Stimulated activated CD4-positive, alpha-beta T cell treated with anti-CD3 and anti-CD28 coated beads, Interleukin-1b, Interleukin-23, amount 100 ng/mL, for 1 hour (primary cell): ENCODE results near the gene RAP1A.
"Not testable (repeated sequence)": the region's sequence is repeated elsewhere in the genome, so short reads cannot be mapped to it uniquely, and the experiment has no call there.

Experiments used
- DNase-seq, 2 donors: peaks; one replicate each; pipeline ENCODE4 v3.0.0-alpha.2; 2020; ENCODE audit warnings: low read depth in 2 of 2

Gene RAP1A

GRCh38 chr1:111629190-111629954, 9.8 kb downstream of the RAP1A start:
- DNase-seq, result no peak

- DNase-seq, result no peak
Measured at GRCh38 chr1:111630567-111630966, 11.0 kb downstream of the RAP1A start.

DNA sequence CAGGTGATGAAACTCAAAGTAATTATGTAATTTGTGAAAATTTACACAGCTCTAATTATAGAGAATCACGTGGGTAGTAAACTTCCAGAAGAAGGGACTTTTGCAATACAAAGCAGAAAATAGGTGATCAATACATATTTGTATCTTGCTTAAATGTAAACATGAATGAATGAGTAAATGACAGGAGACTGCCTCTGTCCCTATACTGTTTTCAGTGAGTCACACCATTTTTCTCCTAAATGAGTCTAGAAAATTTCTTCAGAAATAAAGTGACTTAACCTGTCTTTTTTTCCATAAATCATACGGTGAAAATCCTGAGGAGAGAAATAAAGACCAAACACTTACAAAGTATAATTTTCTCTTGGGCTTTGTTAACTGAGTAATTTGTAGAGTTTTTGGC, 11.9 kb downstream of the RAP1A start:
- no peak for DNase-seq

DNA sequence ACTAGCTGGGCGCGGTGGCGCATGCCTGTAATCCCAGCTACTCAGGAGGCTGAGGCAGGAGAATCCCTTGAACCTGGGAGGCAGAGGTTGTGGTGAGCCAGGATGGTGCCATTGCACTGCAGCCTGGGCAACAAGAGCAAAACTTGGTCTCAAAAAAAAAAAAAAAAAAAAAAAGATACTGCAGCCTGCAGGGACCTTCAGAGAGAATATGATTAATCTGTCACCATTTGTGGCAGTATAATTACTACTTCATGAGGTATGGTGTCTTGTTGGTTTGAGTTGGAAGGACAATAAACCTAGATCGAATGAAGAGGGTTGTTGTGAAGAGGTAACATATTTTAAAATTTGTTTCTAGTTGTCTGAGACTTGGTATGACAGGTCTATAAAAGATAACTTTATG, 13.2 kb downstream of the RAP1A start:
- not testable (repeated sequence) for DNase-seq

DNA sequence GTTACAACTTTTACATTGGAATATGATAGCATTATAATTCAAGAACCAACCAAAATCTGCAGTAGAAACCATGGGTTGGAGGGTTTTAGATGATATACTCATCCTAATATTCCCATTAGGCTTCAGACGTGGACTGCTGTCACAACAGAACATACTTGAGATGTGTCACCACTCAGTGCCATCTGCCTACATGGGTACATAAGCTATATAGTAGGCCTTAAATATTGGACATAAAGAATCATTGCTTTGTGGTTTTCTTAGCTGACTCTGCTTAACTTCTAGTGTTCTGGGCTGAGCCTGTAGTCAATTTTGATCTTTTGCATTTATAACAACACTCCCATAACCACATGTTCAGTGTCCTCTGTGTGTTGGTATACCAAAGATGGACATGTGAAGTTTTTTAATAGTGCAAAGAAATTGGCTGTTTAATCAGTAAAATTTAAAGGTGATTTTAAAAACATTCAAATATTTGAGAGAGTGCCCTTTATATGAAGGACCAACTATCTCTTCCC, 14.2 kb downstream of the RAP1A start:
- no peak for DNase-seq

DNA sequence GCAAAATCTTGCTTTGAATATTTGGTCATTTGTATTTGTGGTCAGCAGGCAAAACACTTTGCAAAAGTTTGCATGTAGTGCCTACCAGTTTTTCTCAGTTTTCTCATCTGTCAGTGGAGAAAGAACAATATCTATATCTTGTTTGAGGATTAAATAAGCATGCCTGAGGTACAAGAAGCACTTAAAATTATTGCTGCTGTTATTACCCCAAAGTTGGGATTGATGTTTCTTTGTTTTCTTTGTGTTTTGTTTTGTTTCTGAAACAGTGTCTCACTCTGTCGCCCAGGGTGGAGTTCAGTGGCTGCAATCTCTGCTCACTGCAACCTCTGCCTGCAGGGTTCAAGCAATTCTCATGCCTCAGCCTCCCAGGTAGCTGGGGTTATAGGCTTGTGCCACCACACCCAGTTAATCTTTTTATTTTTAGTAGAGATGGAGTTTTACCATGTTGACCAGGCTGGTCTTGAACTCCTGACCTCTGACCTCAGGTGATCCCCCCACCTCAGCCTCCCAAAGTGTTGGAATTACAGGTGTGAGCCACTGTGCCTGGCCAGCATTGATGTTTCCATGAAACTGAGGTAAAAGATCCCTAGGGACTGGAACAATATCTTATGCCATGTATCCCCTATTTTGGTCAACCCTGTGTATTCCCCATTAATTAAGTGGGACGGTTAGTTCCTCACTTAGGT, 15.9 kb downstream of the RAP1A start:
- DNase-seq, result no peak

- no peak for DNase-seq
Measured at GRCh38 chr1:111638320-111638719, 18.7 kb downstream of the RAP1A start.

GRCh38 chr1:111639602-111640198, 20.1 kb downstream of the RAP1A start:
- no peak for DNase-seq

GRCh38 chr1:111643097-111643496, 23.5 kb downstream of the RAP1A start:
- no peak for DNase-seq

- DNase-seq, result no peak
Measured at GRCh38 chr1:111643696-111644095, 24.1 kb downstream of the RAP1A start.

DNA sequence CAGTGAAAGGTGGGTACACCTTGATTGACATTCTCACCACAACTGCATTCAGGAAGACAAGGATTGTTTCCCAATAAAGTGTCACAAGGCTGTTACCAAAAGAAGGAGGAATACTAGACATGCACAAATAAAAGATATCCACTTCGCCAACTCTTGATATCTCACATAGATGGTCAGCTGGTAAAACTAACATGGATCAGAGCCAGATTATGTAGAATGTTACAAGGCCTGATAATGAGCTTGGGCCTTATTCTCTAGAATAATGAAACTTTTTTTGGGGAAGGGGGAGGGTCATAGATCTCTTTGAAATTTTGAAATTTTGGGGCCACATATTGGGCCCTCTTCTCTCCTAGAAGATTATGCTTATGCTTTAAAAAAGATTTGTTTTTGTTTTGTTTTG, 24.9 kb downstream of the RAP1A start:
- DNase-seq, result no peak

DNA sequence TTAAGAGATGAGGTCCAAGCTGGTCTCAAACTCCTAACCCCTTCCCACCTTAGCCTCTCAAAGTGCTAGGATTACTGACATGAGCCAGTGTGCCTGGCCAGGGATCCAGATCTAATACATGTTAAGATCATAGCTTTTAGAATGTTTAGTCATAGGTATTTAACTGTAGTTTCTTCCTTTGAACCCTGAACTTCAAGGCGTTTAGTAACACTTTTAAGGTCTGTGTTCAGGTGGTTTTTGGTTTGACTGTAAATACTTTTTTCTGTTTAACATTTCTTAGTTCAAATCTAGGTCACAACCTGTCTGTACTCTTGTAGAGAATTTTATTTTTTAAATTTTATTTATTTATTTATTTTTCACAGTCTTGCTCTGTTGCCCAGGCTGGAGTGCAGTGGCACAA, 28.1 kb downstream of the RAP1A start:
- DNase-seq, result no peak

DNA sequence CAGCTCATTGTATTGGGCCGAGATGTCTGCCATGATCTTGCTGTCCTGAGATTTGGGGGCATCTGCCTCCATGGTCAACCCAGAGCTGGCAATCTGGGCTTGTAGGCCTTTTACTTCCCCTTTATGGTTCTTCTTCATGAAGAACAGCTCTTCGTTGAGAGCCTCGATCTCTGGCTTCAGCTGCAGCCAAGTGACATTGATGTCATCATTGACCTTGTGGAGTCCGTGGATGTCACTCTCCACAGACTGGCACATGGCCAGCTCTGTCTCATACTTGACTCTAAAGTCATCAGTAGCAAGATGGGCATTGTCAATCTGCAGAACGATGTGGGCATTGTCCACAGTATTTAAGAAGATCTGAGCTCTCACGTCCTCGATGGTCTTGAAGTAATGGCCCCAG, 29.2 kb downstream of the RAP1A start:
- no peak for DNase-seq

DNA sequence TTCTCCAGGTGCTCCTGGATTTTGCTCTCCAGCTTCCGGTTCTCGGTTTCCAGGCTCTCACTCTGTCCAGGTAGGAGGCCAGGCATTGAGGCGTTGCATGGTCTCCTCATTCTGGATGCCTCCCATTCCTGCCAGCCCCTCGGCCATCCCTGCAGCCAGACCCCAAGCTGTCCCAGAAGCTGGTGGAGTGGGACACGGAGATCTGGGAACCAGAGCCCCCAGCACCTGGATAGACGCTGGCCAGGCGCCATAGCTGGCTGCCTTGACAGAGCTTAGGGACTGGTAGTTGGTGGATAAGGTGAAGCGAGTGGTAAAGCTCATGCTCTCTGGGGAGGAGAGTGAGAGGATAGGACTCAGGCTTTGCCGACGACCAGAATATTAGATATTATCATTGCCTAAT, 29.6 kb downstream of the RAP1A start:
- no peak for DNase-seq

DNA sequence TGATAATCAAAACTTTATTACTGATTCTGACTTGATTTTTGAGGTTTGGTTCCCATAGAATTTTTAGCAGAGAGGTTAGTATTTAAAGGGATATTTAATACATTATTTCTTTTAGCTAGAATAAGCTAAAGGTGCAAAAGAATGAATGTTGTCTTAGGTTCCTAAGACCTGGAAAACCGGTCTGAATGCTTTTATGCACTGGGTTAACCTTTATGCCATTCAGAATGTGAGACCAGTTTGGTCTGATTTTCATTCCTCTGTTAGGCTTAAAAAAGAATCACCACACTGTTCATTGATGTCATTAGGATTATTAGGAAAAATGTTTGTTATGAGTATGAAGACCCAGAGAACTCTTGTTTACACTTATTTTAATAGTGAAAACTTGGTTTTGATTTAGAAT, 30.1 kb downstream of the RAP1A start:
- DNase-seq, result no peak

GRCh38 chr1:111653709-111654108, 34.1 kb downstream of the RAP1A start:
- no peak for DNase-seq

DNA sequence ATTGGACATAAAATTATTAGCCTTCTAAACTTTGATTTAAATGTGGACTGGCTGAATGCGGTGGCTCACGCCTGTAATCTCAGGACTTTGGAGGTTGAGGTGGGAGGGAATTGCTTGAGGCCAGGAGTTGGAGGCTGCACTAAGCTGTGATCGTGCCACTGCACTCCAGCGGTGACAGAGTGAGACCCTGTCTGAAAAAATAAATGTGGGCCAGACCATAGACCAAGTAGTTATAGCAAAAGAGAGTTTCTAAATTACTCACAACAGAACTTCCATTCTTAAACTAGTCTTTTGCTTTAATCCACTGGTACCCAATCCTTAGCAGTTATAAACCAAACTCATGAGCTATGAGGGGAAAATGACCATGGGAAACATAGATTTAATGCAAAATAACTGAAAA, 35.2 kb downstream of the RAP1A start:
- DNase-seq, result no peak

DNA sequence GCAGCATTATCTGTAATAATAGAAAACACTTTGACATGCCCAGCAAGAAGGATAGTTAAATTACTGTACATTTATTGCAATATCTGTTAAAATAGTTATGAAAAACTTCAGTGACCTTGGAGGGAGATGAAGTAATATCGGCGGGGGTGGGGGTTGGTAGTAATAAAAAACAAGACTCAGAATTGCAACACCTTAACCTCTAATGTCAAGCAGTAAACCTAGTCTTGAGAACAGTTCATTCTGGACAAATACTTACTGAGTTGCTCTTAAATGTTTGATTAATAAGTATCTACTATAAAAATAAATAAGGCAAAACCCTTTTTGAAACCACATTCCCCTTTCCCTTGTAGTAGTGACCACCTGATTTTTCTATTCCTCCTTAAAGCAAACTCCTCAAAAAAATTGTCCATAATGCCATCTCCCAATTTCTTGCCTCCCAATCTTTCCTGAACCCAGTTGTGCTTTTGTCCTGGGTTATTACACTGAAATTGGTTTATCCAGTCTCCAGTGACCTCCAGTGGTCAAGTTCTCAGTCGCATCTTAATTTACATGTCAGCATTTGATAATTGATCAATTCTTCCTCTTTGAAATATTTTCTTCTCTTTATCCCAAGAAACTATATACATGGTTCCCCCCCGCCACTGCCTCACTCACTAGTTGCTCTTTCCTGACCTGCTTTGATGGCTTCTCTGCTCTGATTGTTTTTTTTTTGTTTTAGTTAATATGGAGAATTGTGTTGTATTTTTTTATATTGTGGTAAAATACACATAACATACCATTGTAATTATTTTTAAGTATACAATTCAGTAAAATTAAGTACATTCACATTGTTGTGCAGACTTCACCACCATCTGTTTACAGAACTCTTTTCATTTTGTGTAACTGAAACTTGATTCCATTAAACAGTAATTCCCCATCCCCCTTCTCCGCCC, 36.8 kb downstream of the RAP1A start:
- no peak for DNase-seq

- DNase-seq, result no peak
Measured at GRCh38 chr1:111658622-111659021, 39.0 kb downstream of the RAP1A start.

GRCh38 chr1:111660204-111661150, 40.9 kb downstream of the RAP1A start:
- no peak for DNase-seq

GRCh38 chr1:111664652-111665051, 45.1 kb downstream of the RAP1A start:
- DNase-seq, result no peak
